IMR-90 (cell line): ENCODE results near the gene SPRED2. TPM values are rescaled to one million over a fixed set of nuclear protein-coding genes. Genes with fewer than 3 reads are reported as not detected.

Experiments used
- ATAC-seq: fragments of 200-7000 bp; cut with Tn5 transposase; 2 replicates; pipeline ENCODE4 v1.9.1; 2020; ENCODE audit warnings: low read depth, mild to moderate bottlenecking, moderate library complexity
- BruUV-seq: library from RNA; stranded (reverse); fragments of 400-500 nt; replicated peaks from 2 replicates; lab custom pipeline; 2021; lab: Mats Ljungman, UMichigan
- CTCF ChIA-PET: fragments of 300-600 bp; formaldehyde crosslinking; extraction: SDS; loops from one replicate; lab custom pipeline; 2021; ENCODE audit warnings: antibody characterized with exemption; lab: Yijun Ruan, JAX
- POLR2A ChIA-PET: fragments of 300-600 bp; sonication (Branson Sonifier 250); formaldehyde crosslinking; loops from one replicate; lab custom pipeline; 2022; ENCODE audit warnings: antibody characterized with exemption; ENCODE audit not compliant: unreplicated experiment; lab: Charles Lee
- DNase-seq: peaks from one replicate; pipeline ENCODE4 v3.0.0; 2013
- H2AFZ ChIP-seq: replicated peaks from 2 replicates; pipeline ENCODE3; 2013; ENCODE audit warnings: low read length, mild to moderate bottlenecking; ENCODE audit not compliant: poor library complexity
- H2AK5ac ChIP-seq: 2 replicates; pipeline ENCODE4 v1.6.1; 2013; ENCODE audit warnings: low read depth, low read length, inconsistent platforms
- H2AK9ac ChIP-seq: replicated peaks from 2 replicates; pipeline ENCODE3; 2013; ENCODE audit warnings: mild to moderate bottlenecking, low read depth, low read length, moderate library complexity; ENCODE audit not compliant: poor library complexity
- H2BK120ac ChIP-seq: 2 replicates; pipeline ENCODE4 v1.6.1; 2013; ENCODE audit warnings: low read depth, low read length, inconsistent platforms
- H2BK15ac ChIP-seq: 3 replicates; pipeline ENCODE4 v1.6.1; 2013; ENCODE audit warnings: low read depth, low read length, inconsistent platforms
- H2BK20ac ChIP-seq: 2 replicates; pipeline ENCODE4 v1.6.1; 2013; ENCODE audit warnings: low read depth, mild to moderate bottlenecking, inconsistent platforms, low read length, moderate library complexity
- H2BK5ac ChIP-seq: 2 replicates; pipeline ENCODE4 v1.6.1; 2013; ENCODE audit warnings: mild to moderate bottlenecking, low read depth, low read length, inconsistent platforms; ENCODE audit not compliant: poor library complexity, severe bottlenecking
- H3K14ac ChIP-seq: replicated peaks from 2 replicates; pipeline ENCODE4 v1.6.1; 2013; ENCODE audit warnings: low read depth, low read length, inconsistent platforms
- H3K18ac ChIP-seq: 2 replicates; pipeline ENCODE4 v1.6.1; 2013; ENCODE audit warnings: low read depth, low read length, control low read depth
- H3K23ac ChIP-seq: 2 replicates; pipeline ENCODE4 v1.6.1; 2013; ENCODE audit warnings: low read depth, low read length, inconsistent platforms
- H3K27ac ChIP-seq: 2 replicates; pipeline ENCODE4 v1.5.1; 2013; ENCODE audit warnings: mild to moderate bottlenecking, control low read depth, low read length; ENCODE audit not compliant: insufficient read depth
- H3K27me3 ChIP-seq: 2 replicates; pipeline ENCODE4 v1.6.1; 2013; ENCODE audit warnings: low read length; ENCODE audit not compliant: control insufficient read depth, insufficient read depth
- H3K36me3 ChIP-seq: 2 replicates; pipeline ENCODE4 v1.6.1; 2013; ENCODE audit warnings: low read length, mixed read lengths; ENCODE audit not compliant: control insufficient read depth, insufficient read depth
- H3K4ac ChIP-seq: 2 replicates; pipeline ENCODE4 v1.6.1; 2013; ENCODE audit warnings: low read depth, low read length, inconsistent platforms
- H3K4me1 ChIP-seq: 2 replicates; pipeline ENCODE4 v1.6.1; 2013; ENCODE audit warnings: low read length, mixed read lengths; ENCODE audit not compliant: control insufficient read depth, insufficient read depth
- H3K4me2 ChIP-seq: 2 replicates; pipeline ENCODE4 v1.6.1; 2013; ENCODE audit warnings: low read depth, mild to moderate bottlenecking, control low read depth, low read length, moderate library complexity
- H3K4me3 ChIP-seq: 2 replicates; pipeline ENCODE4 v1.5.1; 2013; ENCODE audit warnings: low read depth, mild to moderate bottlenecking, control low read depth, low read length, moderate library complexity; ENCODE audit not compliant: insufficient read depth
- H3K56ac ChIP-seq: 2 replicates; pipeline ENCODE4 v1.6.1; 2013; ENCODE audit warnings: low read length, inconsistent platforms; ENCODE audit not compliant: insufficient read depth; ENCODE audit errors: extremely low read depth
- H3K79me1 ChIP-seq, 2 experiments: 2 replicates each; pipeline ENCODE4 v1.6.1; 2013; ENCODE audit warnings: low read length in 2 of 2, inconsistent platforms in 1 of 2, low read depth in 1 of 2
- H3K9ac ChIP-seq: 2 replicates; pipeline ENCODE4 v1.6.1; 2013; ENCODE audit warnings: low read depth, low read length, control low read depth
- H3K9me1 ChIP-seq: 2 replicates; pipeline ENCODE4 v1.6.1; 2013; ENCODE audit warnings: low read length, inconsistent platforms; ENCODE audit not compliant: insufficient read depth
- H3K9me3 ChIP-seq: 2 replicates; pipeline ENCODE4 v1.6.1; 2013; ENCODE audit warnings: low read length; ENCODE audit not compliant: control insufficient read depth, insufficient read depth
- H4K20me1 ChIP-seq: 2 replicates; pipeline ENCODE4 v1.6.1; 2013; ENCODE audit warnings: low read length, inconsistent platforms; ENCODE audit not compliant: insufficient read depth
- H4K5ac ChIP-seq: 2 replicates; pipeline ENCODE4 v1.6.1; 2013; ENCODE audit warnings: mild to moderate bottlenecking, low read depth, low read length, control low read depth
- H4K8ac ChIP-seq, 2 experiments: 2 replicates each; pipeline ENCODE4 v1.6.1; 2013; ENCODE audit warnings: low read depth in 2 of 2, low read length in 2 of 2, control low read depth in 1 of 2, inconsistent platforms in 1 of 2
- H4K91ac ChIP-seq: 2 replicates; pipeline ENCODE4 v1.6.1; 2013; ENCODE audit warnings: low read depth, low read length, inconsistent platforms; ENCODE audit not compliant: insufficient read depth
- CEBPB ChIP-seq: IDR thresholded peaks from 2 replicates; pipeline ENCODE4 v1.6.1; 2012; ENCODE audit warnings: low read depth, low read length, improper control_type of control experiment
- RFX5 ChIP-seq: IDR thresholded peaks from 2 replicates; pipeline ENCODE4 v1.8.0; 2012; ENCODE audit warnings: low read depth, mild to moderate bottlenecking, low read length, moderate library complexity
- WGBS, 2 experiments: methylation state at CpG; one replicate each; pipeline versions ENCODE4 v1.1.5 to v1.1.7; 2013; ENCODE audit warnings: missing lambda C conversion rate in 2 of 2; ENCODE audit not compliant: insufficient read length in 1 of 2; ENCODE audit errors: extremely low coverage in 2 of 2; 5-methylcytosine and 5-hydroxymethylcytosine counted together
- dilution Hi-C: fragments of 300-500 bp; cut with HindIII; formaldehyde crosslinking; loops from one replicate; pipeline ENCODE4 v1.14.3; 2018; ENCODE audit warnings: low sequenced_read_pairs; ENCODE audit not compliant: unreplicated experiment
- in situ Hi-C: fragments of 300-500 bp; cut with MboI; formaldehyde crosslinking; loops from 3 replicates; pipeline ENCODE4 v1.14.3; 2019; ENCODE audit warnings: low sequenced_read_pairs, inconsistent platforms, mixed read lengths
- intact Hi-C: fragments of 100-400 bp; cut with micrococcal nuclease; formaldehyde crosslinking; loops from 2 replicates; pipeline ENCODE4 v1.10.0; 2022
- polyA plus RNA-seq, 3 experiments: library from polyadenylated mRNA; depleted of rRNA; stranded (reverse); fragments of >200 nt; gene quantifications; 2 replicates each; pipeline ENCODE4 v1.2.3, GENCODE V29; 2012; ENCODE audit warnings: low replicate concordance in 1 of 3
- total RNA-seq: library from RNA; depleted of rRNA; stranded (reverse); fragments of >200 nt; gene quantifications from 2 replicates; pipeline ENCODE4 v1.2.3, GENCODE V29; 2012

SPRED2 gene
- total and polyA plus RNA-seq, 2 of the 4 experiments (the other 2 are of a cell fraction), result 4.8 to 18.7 TPM

- H3K56ac ChIP-seq, result no peak overlapping the region
- no peak overlapping the region for H2BK5ac ChIP-seq
- no TSS peak for BruUV-seq
- H3K9ac ChIP-seq, result no peak overlapping the region
- no peak overlapping the region for H2BK20ac ChIP-seq
- no peak overlapping the region for H3K14ac ChIP-seq
- H3K36me3 ChIP-seq, result no peaks in the 10 kb centered on the region
- TF ChIP-seq RFX5 (no peak), CEBPB (no peak)
- H3K4me3 ChIP-seq, result no peak overlapping the region
- H4K5ac ChIP-seq, result no peak overlapping the region
- no peaks in the 10 kb centered on the region for H3K9me3 ChIP-seq
- no peak overlapping the region for H2BK120ac ChIP-seq
- CTCF ChIA-PET, result no interaction called here
- peak overlapping the region; percentile 53 for H2AK9ac ChIP-seq
- H3K4me1 ChIP-seq, result peaks cover 11% of the 10 kb centered on the region
- H4K20me1 ChIP-seq, result peaks cover 64% of the 10 kb centered on the region
- no peak overlapping the region for H4K91ac ChIP-seq
- no peak overlapping the region for H3K27ac ChIP-seq
- H2AFZ ChIP-seq, result no peak overlapping the region
- no peak overlapping the region for H3K4me2 ChIP-seq
- peaks cover 56 to 78% of the 10 kb centered on the region in 2 experiments for H3K79me1 ChIP-seq
- no peak for ATAC-seq
- H3K23ac ChIP-seq, result no peak overlapping the region
- H3K9me1 ChIP-seq, result peaks cover 19% of the 10 kb centered on the region
- dilution Hi-C loops, result no loop called here
- no peak overlapping the region for H3K18ac ChIP-seq
- POLR2A ChIA-PET, result no interaction called here
- no peak overlapping the region for H4K8ac ChIP-seq
- no peak for DNase-seq
- no peak overlapping the region for H3K4ac ChIP-seq
- no peak overlapping the region for H2BK15ac ChIP-seq
- in situ Hi-C loops, result no loop called here
- H3K27me3 ChIP-seq, result no peaks in the 10 kb centered on the region
- intact Hi-C loops, result no loop called here
- no peak overlapping the region for H2AK5ac ChIP-seq
- WGBS, 2 experiments, result no CpG with 5 or more reads among the region's 3 CpGs
Observed at GRCh38 chr2:65388596-65389390, 43.6 kb downstream of the SPRED2 start.
